Activated B cell treated with CpG ODN at 0.5 μM for 24 hours (primary cell): ENCODE data around the gene IL1RAPL1. TPM values are rescaled to one million over a fixed set of nuclear protein-coding genes. Genes with fewer than 3 reads are reported as not detected.

Experiments used
- ATAC-seq: fragments of 200-7000 bp; cut with Tn5 transposase; one replicate; pipeline ENCODE4 v1.10.0; 2021; ENCODE audit warnings: low read depth, mild to moderate bottlenecking, moderate library complexity
- CTCF ChIA-PET: fragments of 350-600 bp; sonication (Branson Sonifier 250); formaldehyde crosslinking; loops from one replicate; lab custom pipeline; 2021; ENCODE audit warnings: antibody characterized with exemption; lab: Charles Lee
- POLR2A ChIA-PET: fragments of 350-600 bp; sonication (Branson Sonifier 250); formaldehyde crosslinking; loops from one replicate; lab custom pipeline; 2021; ENCODE audit warnings: antibody characterized with exemption; lab: Charles Lee
- DNase-seq: peaks from one replicate; pipeline ENCODE4 v3.0.0; 2022
- H3K27ac Mint-ChIP-seq: one replicate; pipeline ENCODE4 v1.8.0; 2020; ENCODE audit warnings: mixed read lengths
- H3K27me3 Mint-ChIP-seq: one replicate; pipeline ENCODE4 v1.8.0; 2021; ENCODE audit warnings: mixed read lengths
- H3K36me3 Mint-ChIP-seq: one replicate; pipeline ENCODE4 v1.8.0; 2021; ENCODE audit warnings: low read depth, mixed read lengths
- H3K4me1 Mint-ChIP-seq: one replicate; pipeline ENCODE4 v1.8.0; 2021; ENCODE audit warnings: mixed read lengths
- H3K4me3 Mint-ChIP-seq: one replicate; pipeline ENCODE4 v1.8.0; 2020; ENCODE audit warnings: mild to moderate bottlenecking, mixed read lengths
- H3K9me3 Mint-ChIP-seq: one replicate; pipeline ENCODE4 v1.8.0; 2020; ENCODE audit warnings: mixed read lengths
- intact Hi-C: fragments of 100-400 bp; cut with micrococcal nuclease; formaldehyde crosslinking; loops from one replicate; pipeline ENCODE4 v1.15.1; 2024
- total RNA-seq: library from RNA; stranded (reverse); gene quantifications from 2 replicates; pipeline ENCODE4 v1.2.3, GENCODE V29; 2022
- TF ChIP-seq, protein P1 (sequence below): fragments of 200-600 bp; IDR thresholded peaks from one replicate; pipeline ENCODE4 v1.8.0; 2022; ENCODE audit warnings: antibody characterized with exemption, mild to moderate bottlenecking

The IL1RAPL1 gene
- total RNA-seq, 1 donor from 2014 or later: not detected

DNA sequence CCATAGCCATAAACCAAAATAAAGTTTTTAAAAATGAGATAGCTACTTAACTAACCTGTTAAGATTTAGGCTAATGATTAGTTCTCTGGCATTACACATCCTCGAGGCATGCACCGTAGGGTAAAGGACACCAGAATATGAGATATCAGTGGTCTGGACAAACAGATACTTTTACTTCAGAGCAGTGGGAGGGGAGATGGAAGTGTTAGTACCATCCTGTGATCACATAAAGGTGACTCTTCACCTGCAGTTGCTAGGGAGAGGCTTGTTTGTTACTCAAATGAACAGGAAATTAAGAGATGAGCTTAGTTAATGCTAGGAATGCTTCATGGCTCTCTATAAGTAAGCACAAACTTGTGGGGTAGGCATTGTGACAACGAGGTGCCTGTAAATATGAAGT is 1003.7 kb downstream of the IL1RAPL1 start:
- TF ChIP-seq, protein P1, sequence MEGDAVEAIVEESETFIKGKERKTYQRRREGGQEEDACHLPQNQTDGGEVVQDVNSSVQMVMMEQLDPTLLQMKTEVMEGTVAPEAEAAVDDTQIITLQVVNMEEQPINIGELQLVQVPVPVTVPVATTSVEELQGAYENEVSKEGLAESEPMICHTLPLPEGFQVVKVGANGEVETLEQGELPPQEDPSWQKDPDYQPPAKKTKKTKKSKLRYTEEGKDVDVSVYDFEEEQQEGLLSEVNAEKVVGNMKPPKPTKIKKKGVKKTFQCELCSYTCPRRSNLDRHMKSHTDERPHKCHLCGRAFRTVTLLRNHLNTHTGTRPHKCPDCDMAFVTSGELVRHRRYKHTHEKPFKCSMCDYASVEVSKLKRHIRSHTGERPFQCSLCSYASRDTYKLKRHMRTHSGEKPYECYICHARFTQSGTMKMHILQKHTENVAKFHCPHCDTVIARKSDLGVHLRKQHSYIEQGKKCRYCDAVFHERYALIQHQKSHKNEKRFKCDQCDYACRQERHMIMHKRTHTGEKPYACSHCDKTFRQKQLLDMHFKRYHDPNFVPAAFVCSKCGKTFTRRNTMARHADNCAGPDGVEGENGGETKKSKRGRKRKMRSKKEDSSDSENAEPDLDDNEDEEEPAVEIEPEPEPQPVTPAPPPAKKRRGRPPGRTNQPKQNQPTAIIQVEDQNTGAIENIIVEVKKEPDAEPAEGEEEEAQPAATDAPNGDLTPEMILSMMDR: no peak
- CTCF ChIA-PET: no interaction called here
- no peak for ATAC-seq
- intact Hi-C loops: no loop called here
- DNase-seq: no peak
- POLR2A ChIA-PET: no interaction called here
- no peaks in the 10 kb centered on the region for H3K9me3 Mint-ChIP-seq
- no peaks in the 10 kb centered on the region for H3K36me3 Mint-ChIP-seq
- no peaks in the 10 kb centered on the region for H3K4me1 Mint-ChIP-seq
- no peak overlapping the region for H3K4me3 Mint-ChIP-seq
- no peaks in the 10 kb centered on the region for H3K27me3 Mint-ChIP-seq
- no peak overlapping the region for H3K27ac Mint-ChIP-seq

DNA sequence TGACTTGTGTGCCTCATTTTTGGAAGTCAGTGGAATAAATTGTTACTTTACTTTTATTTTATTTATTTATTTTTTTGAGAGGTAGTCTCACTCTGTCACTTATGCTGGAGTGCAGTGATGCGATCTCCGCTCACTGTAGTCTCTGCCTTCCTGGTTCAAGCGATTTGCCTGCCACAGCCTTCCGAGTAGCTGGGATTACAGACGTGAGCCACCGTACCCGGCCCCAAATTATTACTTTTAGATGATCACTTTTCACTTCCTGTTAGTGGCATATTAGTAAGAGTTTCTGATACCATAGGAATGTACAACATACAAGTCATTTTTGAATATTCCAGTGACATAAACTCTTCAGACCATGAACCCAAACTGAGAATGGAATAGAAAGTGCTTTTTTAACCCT is 1017.1 kb downstream of the IL1RAPL1 start:
- TF ChIP-seq, protein P1: no peak
- Mint-ChIP-seq H3K4me3 (no peak overlapping the region), H3K27ac (no peak overlapping the region), H3K4me1 (no peaks in the 10 kb centered on the region), H3K9me3 (no peaks in the 10 kb centered on the region), H3K27me3 (no peaks in the 10 kb centered on the region), H3K36me3 (no peaks in the 10 kb centered on the region)
- CTCF ChIA-PET: no interaction called here
- no peak for ATAC-seq
- intact Hi-C loops: no loop called here
- POLR2A ChIA-PET: no interaction called here
- DNase-seq: no peak

DNA sequence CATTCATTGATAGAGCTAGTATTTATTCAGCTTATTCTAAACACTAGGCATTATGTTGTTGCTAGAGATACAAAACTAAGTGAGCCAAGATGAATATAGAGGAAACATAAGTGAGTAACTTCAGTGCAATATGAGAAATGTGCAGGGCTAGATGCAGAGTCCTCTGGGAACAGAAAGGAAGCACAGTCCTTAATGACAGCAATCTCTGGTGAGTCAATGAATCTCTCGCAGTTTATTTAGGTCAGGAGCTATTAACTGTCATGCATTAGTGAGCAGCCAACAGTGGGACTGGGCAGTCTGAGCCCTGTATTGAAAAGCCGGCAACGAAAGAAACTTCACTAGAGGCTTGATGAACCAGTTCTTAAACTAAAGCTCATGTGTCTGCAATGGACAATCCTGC is 1030.0 kb downstream of the IL1RAPL1 start:
- H3K4me1 Mint-ChIP-seq: no peaks in the 10 kb centered on the region
- H3K9me3 Mint-ChIP-seq: no peaks in the 10 kb centered on the region
- ATAC-seq (no peak), DNase-seq (no peak)
- ChIA-PET POLR2A (no interaction called here), CTCF (no interaction called here)
- TF ChIP-seq, protein P1: no peak
- no peaks in the 10 kb centered on the region for H3K27me3 Mint-ChIP-seq
- H3K36me3 Mint-ChIP-seq: no peaks in the 10 kb centered on the region
- H3K27ac Mint-ChIP-seq: no peak overlapping the region
- intact Hi-C loops: no loop called here
- no peak overlapping the region for H3K4me3 Mint-ChIP-seq

DNA sequence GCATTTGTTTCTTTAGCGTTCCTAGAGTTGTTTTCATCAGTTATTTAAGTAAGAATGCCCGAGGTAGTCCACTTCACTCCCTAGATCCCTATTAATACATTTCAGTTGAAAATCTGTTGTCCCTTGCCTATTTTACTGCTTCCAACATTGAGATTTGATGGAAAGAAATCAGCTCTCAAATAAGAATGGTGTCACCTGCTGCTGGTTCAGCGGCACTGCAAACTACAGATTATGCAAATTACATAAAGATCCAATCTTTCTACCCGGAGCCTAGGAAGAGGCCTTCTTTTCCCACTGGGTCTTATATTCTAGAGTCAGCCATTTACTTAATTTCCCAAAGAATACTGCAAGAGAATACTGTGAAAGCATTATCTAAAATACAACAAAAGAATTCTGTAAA is 1030.5 kb downstream of the IL1RAPL1 start:
- Mint-ChIP-seq H3K36me3 (no peaks in the 10 kb centered on the region), H3K4me1 (no peaks in the 10 kb centered on the region), H3K27me3 (no peaks in the 10 kb centered on the region), H3K4me3 (no peak overlapping the region), H3K27ac (no peak overlapping the region), H3K9me3 (no peaks in the 10 kb centered on the region)
- ATAC-seq (no peak), DNase-seq (no peak)
- intact Hi-C loops: no loop called here
- POLR2A ChIA-PET: no interaction called here
- CTCF ChIA-PET: no interaction called here
- TF ChIP-seq, protein P1: no peak

DNA sequence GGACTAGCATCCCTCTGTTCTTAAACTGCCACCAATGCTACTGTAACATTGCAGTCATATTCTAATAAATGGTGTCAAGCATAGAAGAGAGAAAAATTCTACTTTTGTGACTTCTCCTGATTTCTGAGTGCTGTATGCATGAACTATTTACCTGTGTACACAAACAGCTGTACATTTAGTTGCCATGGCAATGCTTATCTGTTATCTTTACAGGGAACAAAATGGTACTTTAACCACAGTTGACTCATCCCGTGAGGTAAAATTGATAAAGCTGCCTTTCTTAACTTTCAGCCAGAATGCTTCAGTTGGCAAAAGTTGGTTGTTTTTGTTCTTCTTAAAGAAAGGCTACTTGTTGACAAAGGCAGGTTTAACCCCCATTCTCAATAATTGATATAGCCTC is 1040.6 kb downstream of the IL1RAPL1 start:
- ChIA-PET CTCF (no interaction called here), POLR2A (no interaction called here)

More for the DNA sequence above, 1040.6 kb downstream of the IL1RAPL1 start:
- no peaks in the 10 kb centered on the region for H3K36me3 Mint-ChIP-seq
- no peaks in the 10 kb centered on the region for H3K27me3 Mint-ChIP-seq
- ATAC-seq (no peak), DNase-seq (no peak)
- TF ChIP-seq, protein P1: no peak
- no peak overlapping the region for H3K4me3 Mint-ChIP-seq
- H3K9me3 Mint-ChIP-seq: no peaks in the 10 kb centered on the region
- no peak overlapping the region for H3K27ac Mint-ChIP-seq
- H3K4me1 Mint-ChIP-seq: no peaks in the 10 kb centered on the region
- intact Hi-C loops: no loop called here
